Ovary (tissue), 3 donors: Measurements from ENCODE around the gene PRKG1.

Experiments used
- EP300 ChIP-seq: sonication (generic); formaldehyde crosslinking; IDR thresholded peaks from one replicate; pipeline ENCODE4 v1.6.1; 2017; ENCODE audit warnings: antibody characterized with exemption
- POLR2A ChIP-seq: fragments of 450-650 bp; IDR thresholded peaks from one replicate; pipeline ENCODE4 v1.6.1; 2017; ENCODE audit warnings: antibody characterized with exemption, mild to moderate bottlenecking, moderate library complexity
- TF ChIP-seq, protein P1 (sequence below), 3 donors: fragments of 450-650 bp in 2 of 3; fragments of 200-600 bp in 1 of 3; IDR thresholded peaks; one replicate each; pipeline versions ENCODE4 v1.5.1 to v1.8.0; 2016 to 2022; ENCODE audit warnings: antibody characterized with exemption in 3 of 3, mild to moderate bottlenecking in 1 of 3
- donor health status: DM: no; HTN: no; CAD: no.

DNA sequence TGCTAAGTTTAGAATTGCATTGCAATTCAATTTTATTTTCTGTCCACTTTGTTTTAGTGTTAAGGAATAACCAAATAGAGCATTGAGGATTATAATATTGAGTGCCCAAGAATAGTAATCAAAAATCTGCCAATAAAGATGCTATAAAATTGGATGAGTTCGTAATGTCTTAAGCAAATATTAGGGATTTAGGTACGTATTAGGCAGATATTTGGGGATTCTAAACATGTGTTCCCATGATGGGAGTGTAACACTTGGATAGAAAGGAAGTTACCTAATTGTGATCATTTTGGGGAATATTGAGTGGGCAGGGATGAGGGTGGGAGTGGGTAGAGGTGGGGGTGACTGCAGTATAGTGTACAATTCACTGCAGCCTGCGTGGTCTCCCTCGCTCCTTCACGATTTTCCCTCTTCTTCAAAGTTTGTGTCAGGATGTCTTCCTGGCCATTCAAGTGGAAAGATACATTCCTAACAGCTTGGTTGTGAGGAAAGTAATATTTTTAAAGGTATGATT, 1.3 kb upstream of the PRKG1 start:
- TF ChIP-seq, protein P1, sequence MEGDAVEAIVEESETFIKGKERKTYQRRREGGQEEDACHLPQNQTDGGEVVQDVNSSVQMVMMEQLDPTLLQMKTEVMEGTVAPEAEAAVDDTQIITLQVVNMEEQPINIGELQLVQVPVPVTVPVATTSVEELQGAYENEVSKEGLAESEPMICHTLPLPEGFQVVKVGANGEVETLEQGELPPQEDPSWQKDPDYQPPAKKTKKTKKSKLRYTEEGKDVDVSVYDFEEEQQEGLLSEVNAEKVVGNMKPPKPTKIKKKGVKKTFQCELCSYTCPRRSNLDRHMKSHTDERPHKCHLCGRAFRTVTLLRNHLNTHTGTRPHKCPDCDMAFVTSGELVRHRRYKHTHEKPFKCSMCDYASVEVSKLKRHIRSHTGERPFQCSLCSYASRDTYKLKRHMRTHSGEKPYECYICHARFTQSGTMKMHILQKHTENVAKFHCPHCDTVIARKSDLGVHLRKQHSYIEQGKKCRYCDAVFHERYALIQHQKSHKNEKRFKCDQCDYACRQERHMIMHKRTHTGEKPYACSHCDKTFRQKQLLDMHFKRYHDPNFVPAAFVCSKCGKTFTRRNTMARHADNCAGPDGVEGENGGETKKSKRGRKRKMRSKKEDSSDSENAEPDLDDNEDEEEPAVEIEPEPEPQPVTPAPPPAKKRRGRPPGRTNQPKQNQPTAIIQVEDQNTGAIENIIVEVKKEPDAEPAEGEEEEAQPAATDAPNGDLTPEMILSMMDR (IDR thresholded peaks at IDR 0.05), result no peak
- no peak for TF ChIP-seq EP300
- no peak for TF ChIP-seq POLR2A
